NB4 (cell line): ENCODE measurements around the gene EMCN.

Experiments used
- CTCF ChIP-seq: IDR thresholded peaks from one replicate; pipeline ENCODE4 v1.5.1; 2012; ENCODE audit warnings: low read depth, low read length
- MYC ChIP-seq: IDR thresholded peaks from 2 replicates; pipeline ENCODE4 v1.6.1; 2011; ENCODE audit warnings: low read depth, low read length
- TF ChIP-seq, protein P1 (sequence below): IDR thresholded peaks from 2 replicates; pipeline ENCODE4 v1.6.1; 2011; ENCODE audit warnings: low read depth, low read length

- TF ChIP-seq CTCF = no peak
- TF ChIP-seq MYC = no peak
- TF ChIP-seq, protein P1, sequence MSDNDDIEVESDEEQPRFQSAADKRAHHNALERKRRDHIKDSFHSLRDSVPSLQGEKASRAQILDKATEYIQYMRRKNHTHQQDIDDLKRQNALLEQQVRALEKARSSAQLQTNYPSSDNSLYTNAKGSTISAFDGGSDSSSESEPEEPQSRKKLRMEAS = no peak
These were observed 22.3 kb upstream of the EMCN start for GRCh38 chr4:100540131-100540530.
